Stomach (tissue), 4 donors: ENCODE measurements around the gene CDH8.

Experiments used
- CTCF ChIP-seq, 7 experiments: fragments of 450-650 bp in 4 of 7; fragments of 200-600 bp in 3 of 7; sonication (generic) in 3 of 7; IDR thresholded peaks; one replicate each; pipeline ENCODE4 v1.5.1; 2016 to 2019; ENCODE audit warnings: antibody characterized with exemption in 7 of 7, control low read depth in 2 of 7, mild to moderate bottlenecking in 1 of 7
- POLR2AphosphoS5 ChIP-seq, 3 donors: sonication (generic); formaldehyde crosslinking; IDR thresholded peaks; one replicate each; pipeline ENCODE4 v1.6.1; 2016; ENCODE audit warnings: antibody characterized with exemption in 3 of 3

DNA sequence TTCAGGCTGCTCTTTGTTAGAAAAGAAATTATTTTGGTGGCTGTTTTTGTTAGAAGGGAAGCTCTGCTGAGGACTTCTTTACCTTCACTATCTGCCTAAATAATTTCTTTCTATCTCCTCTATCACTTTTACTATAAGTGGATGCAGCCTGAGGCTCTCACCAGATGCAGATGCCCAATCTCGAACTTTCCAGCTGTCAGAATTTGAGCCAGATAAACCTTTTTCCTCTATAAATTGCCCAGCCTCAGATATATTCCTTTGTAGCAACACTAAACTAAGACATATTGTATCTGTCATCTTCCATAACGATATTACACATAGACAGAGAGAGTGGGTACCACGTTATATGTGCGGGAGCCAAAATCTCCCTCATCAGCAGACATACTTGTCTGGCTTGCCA, 15.7 kb upstream of the CDH8 start:
- TF ChIP-seq CTCF (IDR thresholded peaks at IDR 0.05) (no peak), POLR2AphosphoS5 (IDR thresholded peaks at IDR 0.05) (no peak)
